HG03103 (cell line): Measurements from ENCODE around the gene NFATC2.

Experiments
- ATAC-seq: cut with Tn5 transposase; IDR thresholded peaks from one replicate; pipeline ENCODE4 v1.9.1; 2021; ENCODE audit warnings: low read depth; ENCODE audit not compliant: unreplicated experiment

The NFATC2 gene

DNA sequence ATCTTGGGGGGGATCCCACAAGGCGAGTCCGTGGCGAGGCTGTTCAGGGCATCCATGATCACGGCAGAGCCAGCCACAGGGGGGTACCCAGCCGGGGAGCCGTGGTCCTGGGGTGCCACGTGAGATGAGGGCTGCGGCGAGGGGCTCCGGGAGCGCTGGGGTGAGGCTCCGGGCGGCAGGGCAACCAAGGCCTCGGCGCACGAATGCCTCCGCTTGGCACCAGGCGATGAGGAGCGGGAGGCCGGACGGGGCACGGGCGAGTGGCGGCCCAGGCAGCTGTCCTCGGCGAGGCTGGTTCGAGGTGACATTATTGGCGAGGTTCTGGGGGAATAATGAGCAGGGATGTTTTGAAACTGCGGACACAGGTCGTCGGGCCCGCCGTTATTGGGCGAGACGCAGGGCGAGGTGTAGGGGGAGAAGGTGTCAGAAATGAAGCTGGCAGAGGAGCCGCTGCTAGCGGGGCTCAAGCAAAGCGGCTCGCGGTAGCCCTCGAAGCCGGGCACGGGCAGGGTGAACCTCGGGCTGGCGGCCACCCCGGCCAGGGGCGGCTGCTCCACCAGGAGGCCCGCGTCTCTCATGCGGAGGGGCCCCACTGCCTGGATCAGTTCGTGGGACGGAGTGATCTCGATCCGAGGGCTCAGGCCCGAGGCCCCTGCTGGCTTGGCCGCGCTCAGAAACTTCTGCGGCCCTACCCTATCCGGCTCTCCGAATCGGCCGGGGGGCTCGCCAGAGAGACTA lies 19.1 kb downstream of the NFATC2 start:
- ATAC-seq: no peak

DNA sequence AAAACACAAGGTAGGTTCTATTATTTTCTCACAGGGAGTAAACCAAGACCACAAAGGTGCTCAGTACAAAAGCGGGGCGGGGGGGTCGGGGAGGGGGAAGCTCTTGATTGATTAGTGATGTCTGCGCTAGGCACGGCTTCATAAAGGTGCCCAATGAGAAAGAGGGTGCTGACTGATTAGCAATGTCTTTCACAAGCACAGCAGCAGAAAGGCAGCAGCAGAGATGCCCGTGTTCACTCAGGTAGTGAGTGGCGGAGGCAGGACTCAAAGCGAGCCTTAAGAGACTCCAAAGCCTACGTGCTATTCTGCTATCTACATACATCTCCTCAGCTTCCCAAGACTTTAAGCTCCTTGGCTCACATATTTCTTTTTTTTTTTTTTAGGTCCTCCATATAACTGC lies 20.3 kb downstream of the NFATC2 start:
- no peak for ATAC-seq

DNA sequence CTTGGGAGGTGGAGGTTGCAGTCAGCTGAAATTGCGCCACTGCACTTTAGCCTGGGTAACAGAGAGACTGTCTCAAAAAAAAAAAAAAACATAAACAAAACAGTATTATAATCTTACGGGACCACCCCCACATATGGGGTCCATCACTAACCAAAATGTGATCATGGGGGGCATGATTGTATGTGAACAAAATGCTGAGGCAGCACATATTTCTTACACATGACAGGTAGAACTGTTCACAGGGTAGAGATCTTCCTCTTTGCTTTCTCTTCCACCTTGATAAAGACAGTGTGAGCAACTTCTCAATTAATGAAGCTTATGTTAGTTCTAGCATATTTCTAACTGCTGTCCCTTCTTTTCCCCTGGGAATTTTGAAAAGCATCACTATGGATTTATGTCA lies 24.7 kb downstream of the NFATC2 start:
- ATAC-seq: no peak

DNA sequence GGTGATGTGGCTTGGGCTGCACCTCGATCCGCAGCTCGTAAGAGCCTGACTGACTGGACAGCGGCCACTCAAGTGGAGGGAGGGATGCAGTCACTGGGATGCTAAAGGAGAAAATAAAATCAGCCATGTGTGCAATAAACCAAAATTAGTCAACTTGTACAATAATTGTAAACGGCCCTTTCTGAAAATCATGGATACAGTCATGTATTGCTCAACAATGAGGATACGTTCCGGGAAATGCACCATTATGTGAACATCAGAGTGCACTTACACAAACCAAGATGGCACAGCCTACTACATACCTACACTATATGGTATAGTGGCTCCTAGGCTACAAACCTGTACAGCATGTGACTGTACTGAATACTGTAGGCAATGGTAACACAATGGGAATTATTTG lies 25.7 kb downstream of the NFATC2 start:
- ATAC-seq: no peak

DNA sequence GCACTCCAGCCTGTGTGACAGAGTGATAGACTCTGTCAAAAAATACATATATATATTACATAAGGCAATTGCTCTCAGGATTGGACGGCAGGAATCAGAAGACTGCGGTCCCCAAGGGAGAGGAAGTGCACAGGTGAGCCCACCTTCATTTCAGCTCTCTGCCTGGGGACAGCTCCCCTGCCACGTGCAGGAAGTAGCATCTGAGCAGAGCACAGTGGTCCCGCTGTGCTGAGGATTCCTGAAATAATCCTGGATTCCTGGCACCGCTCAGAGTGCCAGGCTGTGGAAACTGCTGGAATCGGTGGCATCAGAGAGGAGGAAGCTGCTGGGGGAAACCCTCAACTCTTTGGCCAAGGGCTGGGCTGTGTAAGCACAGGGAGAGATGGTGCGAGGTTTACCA lies 27.7 kb downstream of the NFATC2 start:
- ATAC-seq: no peak

DNA sequence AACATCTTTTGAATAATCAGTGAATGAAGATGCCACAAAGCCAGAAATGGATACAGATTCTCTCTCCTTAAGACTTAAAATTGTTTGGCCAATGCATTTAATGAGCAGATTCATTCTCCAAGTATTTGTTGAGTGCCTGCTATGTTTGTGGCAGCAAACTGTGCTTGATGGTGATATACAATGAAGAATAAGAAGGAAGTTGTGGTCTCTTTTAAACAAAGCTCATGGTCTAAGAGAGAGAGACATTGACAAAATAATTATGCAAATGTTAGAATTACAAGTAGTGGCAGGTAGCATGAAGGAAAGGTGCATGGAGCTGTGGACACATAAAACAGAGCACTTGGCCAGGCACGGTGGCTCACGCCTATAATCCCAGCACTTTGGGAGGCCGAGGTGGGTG lies 28.3 kb downstream of the NFATC2 start:
- no peak for ATAC-seq

DNA sequence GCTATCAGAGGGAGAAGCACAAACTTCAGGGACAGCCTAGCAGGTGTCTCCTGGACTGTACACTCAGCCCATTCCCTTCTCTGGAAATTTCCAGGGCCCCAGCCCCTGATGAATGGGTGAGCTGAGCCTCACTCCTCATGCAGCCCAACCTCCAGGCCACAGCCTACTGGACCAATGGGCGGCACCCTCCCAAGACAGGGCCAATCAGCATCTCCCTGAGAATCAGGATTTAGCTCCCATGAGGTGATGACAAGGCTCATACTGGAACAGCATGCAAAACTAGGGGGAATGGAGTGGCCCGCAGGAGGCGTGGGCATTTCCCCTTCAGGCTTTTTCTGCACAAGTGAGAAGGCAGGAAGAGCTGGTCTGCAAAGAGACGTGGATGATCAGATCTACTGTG lies 29.0 kb downstream of the NFATC2 start:
- no peak for ATAC-seq

DNA sequence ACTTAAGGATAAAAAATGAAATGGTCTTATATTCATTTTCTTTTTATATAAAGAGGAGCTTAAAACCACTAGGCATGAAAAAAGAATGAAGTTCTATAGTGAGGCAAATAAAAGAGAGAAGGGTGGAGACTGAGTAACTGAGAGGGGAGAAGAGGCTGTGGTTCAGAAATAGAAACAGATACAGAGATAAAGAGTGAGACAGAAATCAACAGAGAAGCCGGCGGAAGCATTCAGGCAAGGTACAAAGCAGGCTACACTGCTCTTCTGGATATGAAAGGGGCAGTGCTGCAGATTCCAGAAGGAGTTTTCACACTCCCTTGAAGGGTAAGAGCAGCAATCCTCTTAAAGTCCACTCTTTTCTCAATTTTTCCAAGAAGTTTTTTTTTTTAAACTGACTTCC lies 29.9 kb downstream of the NFATC2 start:
- no peak for ATAC-seq

DNA sequence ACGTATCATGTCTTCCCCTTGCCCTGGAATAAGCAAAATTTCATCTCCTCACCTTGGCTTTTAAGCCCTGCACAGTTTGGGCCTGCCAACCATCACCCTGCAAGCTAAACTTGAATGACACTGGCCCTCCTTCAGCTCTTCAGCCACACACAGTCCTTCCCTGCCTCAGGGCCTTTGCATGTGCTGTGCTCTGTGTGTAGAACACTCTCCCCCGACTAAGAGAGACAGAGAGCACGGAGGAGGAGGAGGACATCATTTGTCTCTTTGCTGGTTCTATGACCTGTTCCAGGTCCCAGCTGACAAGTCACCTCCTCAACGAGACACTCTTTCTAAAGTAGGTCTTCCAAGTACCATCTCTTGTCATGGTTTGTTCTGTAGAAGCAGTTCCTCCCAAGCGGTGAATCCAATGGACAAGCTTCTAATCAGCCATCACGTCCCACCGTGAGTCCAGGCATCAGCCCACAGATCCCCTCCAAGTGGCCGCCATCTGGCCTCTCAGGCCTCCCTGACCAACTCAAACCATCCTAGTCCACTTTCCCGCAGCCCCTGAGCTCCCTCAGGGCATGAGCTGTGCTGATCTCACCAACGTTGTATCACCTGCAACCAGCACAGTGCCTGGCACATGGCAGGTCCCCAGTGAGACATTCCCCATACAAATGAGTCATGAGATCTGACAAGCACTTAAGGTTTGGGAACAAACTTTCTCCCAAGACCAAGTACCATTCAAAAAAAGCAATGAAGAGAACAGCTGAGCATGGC lies 30.5 kb downstream of the NFATC2 start:
- no peak for ATAC-seq

DNA sequence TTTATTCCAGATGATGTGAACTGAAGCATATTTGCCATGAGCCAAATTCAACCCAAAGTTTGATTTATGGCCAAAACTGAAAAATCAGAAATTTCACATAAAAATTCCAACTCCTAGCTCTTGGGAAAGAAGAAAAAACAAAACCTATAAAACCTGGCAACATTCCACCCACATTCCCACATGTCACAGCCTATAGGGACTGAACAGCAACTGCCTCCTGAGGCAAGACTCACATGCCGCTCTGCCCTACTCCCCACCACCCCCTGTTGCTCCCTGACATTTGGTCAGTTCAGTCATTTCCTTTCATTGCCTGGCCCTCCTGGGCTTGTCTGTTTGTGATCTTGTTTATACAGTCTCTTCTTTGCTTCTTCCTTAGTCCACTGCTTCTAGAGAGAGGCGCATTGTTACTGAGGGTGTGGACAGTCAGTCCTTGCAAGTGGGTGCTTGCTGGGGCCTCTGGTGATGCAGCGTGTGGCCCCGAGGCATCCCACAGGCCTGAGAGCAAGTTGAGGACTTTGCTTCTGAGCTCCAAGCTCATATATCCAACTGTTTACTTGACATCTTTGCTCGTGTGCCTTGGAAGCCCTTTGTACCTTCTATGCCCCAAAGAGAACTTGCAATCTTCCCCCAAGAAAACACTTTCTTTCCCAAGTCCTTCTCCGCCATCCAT lies 31.4 kb downstream of the NFATC2 start:
- ATAC-seq: no peak

DNA sequence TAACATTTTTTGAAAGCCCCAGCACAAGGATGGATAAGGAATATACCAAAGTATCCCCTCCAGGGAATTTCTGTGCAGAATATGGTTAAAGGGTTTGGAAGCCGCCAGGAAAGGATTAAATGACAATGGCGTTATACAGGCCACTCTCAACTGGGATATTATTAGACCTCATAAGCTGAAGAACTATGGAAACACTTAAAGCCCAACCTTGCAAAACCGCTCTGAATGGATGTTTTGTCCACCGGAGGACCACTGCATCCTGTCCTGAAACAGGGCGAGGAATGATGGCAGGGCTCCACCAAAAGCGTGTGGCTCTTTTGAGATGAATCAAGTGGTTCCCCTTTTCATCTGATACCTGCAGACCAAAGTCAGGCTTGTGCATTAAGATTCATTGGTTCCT lies 32.4 kb downstream of the NFATC2 start:
- no peak for ATAC-seq

DNA sequence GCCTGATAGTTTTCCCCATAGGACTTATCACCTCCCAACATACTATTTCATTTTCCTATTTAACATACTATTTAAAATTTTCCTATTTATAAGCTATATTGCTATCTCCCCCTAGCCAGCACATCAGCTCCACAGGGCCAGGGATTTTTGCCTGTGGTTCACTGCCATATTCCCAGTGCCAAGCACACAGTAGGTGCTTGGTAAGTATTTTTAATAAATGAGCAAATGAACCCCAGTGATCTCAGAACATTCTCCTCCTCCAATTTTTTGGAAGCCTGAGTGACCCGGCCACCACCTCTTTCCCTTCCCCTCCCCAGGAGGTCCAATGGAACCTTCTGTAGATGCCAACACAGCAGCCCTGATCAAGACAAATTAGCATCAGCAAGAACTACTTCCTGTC lies 33.3 kb downstream of the NFATC2 start:
- ATAC-seq: no peak

DNA sequence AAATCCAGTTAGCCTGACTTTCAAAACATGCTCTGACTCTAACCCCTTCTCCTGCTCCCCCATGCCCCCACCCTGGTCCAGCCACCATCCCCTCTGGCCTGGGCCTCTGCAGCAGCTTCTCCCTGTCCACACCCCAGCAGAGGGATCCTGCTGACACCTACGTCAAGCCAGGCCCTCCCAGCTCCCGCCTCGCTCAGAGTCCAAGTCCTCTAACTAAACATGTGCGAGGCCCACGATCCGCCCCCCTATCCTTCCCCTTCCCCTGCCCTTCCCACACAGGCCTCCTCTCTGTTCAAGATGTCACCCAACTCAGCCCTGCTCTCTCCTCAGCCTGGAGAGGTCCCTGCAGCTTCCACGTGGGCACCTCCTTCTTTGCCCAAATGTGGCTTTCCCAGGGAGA lies 33.7 kb downstream of the NFATC2 start:
- ATAC-seq: no peak

DNA sequence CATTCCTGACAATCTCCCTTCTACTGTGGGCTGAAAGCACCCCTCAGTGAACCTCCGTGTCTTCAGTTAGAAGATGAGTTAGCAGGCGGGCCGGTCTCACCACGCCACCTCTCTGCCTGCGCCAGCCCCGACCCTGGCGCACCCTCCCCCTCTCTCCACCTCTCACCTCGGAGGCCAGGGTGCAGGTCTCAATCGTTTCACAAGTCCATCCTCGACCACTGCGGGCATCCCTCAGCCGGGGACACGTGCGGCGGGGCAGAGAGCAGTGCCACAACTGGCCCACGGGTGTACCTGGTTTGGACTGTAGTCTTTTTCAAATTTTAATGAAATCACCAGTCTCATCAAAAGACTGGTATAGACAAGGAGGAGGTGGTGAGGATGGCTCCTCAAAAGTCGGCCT lies 34.4 kb downstream of the NFATC2 start:
- no peak for ATAC-seq

DNA sequence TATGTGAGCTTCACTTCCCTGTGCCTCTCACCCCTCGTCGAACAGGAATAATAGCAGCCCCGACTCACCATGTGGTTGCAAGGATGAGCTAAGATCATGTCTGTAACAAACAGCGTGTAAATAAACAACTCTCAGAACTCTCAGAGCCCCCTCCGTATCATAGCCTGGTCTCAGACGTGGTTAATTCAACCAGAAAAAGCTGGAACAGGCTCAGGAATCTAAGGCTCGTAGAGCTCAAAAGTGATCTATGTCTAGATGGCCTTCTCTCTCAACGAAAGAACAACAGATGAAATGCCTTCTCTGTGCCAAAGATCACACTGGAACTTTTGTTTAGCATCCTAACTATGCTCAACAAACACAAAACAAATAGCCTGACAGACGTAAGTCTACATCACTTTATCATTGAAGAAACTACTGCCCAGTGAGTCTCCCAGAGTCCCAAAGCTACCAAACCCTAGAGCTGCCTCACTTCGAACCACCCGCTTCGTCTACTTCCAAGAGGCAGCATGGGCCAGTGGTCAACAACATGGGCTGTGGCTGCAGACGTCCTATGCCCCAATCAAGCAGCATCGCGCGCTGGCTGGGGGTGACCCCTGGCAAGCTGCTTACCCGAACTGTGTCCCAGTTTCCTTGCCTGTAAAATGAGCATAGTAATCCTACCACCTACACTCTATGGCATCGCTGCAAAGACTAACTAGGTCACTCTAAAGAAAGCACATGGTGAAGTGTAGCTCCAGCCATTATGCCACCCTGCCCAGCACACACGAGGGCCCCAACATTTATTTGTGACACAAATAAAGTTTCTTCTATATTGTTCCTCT lies 35.1 kb downstream of the NFATC2 start:
- ATAC-seq: no peak

DNA sequence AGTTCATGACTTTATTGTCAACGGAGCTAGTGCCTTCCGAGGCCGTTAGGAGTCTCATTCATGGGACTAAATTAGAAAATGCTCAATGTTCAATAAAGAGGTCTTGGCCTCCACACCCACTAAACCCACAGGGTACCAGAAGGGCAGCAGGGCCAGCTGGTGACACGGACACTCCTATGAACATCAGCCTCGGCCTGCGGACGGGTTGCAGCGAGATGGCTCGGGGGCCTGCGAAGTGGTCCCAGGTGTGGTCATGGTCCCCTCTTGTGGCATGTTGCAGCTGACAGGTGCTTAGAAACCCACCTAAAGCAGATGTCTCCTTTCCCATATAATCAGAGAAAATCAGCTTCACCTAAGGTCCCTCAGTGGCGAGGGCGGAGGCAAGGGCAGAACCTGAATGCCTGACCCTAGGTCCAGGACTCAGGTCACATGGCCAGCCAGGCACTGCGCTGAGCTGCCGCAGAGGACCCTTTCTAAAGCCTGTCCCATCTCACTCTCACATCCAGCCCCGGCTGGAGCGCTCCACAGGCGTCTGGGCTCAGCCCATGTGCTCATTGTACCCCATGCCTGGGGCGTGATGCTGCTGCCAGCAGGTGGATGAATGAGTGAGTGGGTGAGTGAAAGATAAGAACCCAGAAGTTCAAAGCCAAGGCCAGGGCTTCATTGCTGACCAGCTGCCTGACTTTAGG lies 35.8 kb downstream of the NFATC2 start:
- no peak for ATAC-seq

DNA sequence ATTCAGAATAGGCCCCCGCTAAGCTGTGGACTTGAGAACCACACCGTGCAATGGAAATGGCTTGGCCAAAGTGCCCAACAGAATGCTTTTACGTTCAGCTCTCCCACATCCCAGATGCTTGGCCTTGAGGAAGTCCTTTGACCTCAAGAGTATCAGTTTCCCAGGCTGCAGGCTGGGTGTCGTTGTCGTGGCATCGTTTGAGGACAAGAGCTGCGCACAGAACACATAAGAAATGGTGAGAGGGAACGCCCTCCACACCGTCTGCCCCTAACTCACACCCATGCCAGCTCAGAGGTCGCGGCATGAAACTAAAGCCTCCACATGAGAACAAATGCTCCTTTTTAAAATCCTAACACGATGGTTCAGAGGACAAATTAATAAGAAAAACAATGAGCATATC lies 37.0 kb downstream of the NFATC2 start:
- no peak for ATAC-seq

DNA sequence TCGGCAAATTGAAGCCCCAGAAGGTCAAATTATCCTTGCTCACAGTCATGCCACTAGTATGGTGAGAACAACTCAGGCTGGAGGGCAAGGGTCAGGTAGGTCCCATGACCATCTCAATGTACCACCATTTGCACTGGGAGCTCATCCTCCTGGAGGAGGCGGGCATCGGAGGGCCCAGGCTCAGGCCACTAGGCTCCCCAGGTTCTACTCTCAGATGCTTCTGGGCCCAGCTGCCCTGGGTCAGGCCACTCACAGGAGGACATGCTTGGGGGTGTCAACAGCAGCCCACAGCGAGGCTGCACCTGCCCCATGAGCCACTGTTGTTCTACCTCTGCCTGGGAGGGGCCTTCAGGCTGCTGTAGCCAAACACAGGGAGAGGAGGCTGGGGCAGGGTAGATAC lies 39.1 kb downstream of the NFATC2 start:
- no peak for ATAC-seq

DNA sequence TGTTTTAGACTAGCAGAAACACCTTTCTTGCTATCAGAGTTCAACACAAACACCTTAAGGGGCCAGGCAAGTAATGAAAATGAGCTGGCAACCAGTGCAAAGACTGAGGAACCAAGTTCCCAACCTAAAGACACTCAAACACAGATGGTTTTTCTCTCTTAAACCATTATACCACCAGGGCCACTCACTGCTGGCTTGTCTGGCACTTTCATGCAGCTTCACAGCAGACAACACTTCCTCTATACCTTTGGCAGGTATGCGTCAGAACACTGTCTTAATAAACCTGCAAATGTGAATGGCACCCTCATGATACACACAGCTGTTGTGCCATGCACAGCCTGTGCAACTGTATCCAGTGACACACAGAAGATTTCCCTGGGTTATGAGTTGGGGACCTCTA lies 41.6 kb downstream of the NFATC2 start:
- no peak for ATAC-seq

DNA sequence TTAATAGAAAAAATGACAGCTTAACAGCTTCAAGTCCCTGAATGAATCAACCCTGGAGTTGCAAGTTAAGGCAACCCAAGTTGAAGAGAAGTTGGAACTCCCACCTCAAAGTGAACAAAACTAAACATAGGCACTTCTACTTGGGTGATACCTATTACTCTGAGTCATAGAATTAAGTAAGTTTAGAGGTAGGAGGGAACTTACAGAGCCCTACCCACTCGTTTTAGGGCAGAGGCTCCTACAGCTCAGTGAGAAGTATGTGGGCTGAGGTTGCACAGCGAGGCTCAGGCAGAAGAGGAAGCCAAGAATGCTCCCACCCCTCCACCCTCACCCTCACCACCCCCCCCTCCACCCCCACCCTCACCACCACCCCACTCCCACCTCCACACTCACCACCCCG lies 42.2 kb downstream of the NFATC2 start:
- ATAC-seq: peak; percentile 73
